ENCODE results near the gene NECTIN4. TPM values are rescaled to one million over a fixed set of nuclear protein-coding genes. Genes with fewer than 3 reads are reported as not detected.

Gene NECTIN4
- total and polyA plus RNA-seq, 10 of the 15 experiments (the other 5 are each of a cell fraction or from before 2014, with no cell fraction given): 2.8 to 8.7 (median 3.7) TPM

DNA sequence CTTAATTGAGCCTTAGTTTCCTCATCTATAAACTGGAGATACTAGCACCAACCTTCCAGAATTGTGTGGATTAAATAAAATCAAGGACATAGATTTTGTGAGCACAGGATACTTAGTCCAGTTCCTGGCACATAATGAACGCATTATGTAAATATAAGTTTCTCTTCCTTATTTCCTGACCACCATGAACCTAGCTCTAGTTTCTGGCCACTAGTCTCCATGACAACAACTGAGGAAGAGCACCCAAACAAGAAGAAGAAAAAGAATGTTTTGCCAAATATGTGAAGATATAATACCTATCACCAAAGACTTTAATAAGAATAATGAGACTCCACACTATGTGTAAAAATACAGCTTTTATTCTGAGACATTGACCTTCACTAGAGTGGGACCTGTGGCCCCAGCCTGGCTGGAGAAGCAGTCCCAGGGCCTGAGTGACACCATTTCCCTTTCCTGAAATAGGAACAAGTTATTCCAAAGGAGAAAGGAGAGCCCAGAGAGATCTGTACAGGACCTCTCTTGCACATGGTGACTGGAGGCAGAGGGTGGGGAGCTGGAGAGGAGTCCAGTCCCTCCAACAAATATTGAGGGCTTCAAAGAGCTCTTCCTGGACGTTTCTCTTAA lies 42.6 kb downstream of the NECTIN4 start:
- DNase-seq (ENCODE audit: low read depth, low spot score): peak; percentile 64
- no peak overlapping the region for H2AFZ ChIP-seq (ENCODE audit: control insufficient read depth, low read depth, low read length)
- 0% methylated on average over 2 of the region's 2 CpGs for WGBS (ENCODE audit: insufficient coverage, insufficient replicate concordance, low lambda C conversion rate, missing lambda C conversion rate)
- TF ChIP-seq GABPA (IDR thresholded peaks at IDR 0.05; ENCODE audit: low read depth) (no peak), ATF7 (IDR thresholded peaks at IDR 0.05; ENCODE audit: low read depth) (peak; percentile 55), CBFB (IDR thresholded peaks at IDR 0.05; ENCODE audit: low read depth) (no peak; the same call in 1 of the 2 replicates), NR2F1 (conservative IDR thresholded peaks at IDR 0.05) (no peak), RBBP5 (conservative IDR thresholded peaks at IDR 0.05) (no peak), STAT1 (conservative IDR thresholded peaks at IDR 0.05) (no peak), SMARCA5 (IDR thresholded peaks at IDR 0.05) (no peak), JUND (IDR thresholded peaks at IDR 0.05; ENCODE audit: low read depth, low read length) (no peak), NRF1 (conservative IDR thresholded peaks at IDR 0.05; ENCODE audit: low read depth, low read length) (no peak), RCOR1 (conservative IDR thresholded peaks at IDR 0.05; ENCODE audit: low read depth, low read length) (no peak), SIN3A (IDR thresholded peaks at IDR 0.05; ENCODE audit: low read depth, low read length) (0 out of 2 replicates have a peak, but pooled peaks have one; percentile 39), CBX3 (IDR thresholded peaks at IDR 0.05; ENCODE audit: borderline replicate concordance, low read depth) (no peak), SREBF1 (IDR thresholded peaks at IDR 0.05; ENCODE audit: low read length) (no peak), SPI1 (IDR thresholded peaks at IDR 0.05; ENCODE audit: borderline replicate concordance, insufficient read depth, low read depth, low read length) (peak; percentile 97), NR2C2 (IDR thresholded peaks at IDR 0.05; ENCODE audit: borderline replicate concordance, control insufficient read depth, insufficient read length, low read depth) (no peak), POLR2AphosphoS5 (IDR thresholded peaks at IDR 0.05; ENCODE audit: low read length) (no peak), HDAC2 (IDR thresholded peaks at IDR 0.05) (no peak), LARP7 (IDR thresholded peaks at IDR 0.05) (no peak), SRF (IDR thresholded peaks at IDR 0.05; ENCODE audit: low read depth in 2 of 2, low read length in 2 of 2) (no peak), NFXL1 (IDR thresholded peaks at IDR 0.05; ENCODE audit: borderline replicate concordance) (no peak), TAF1 (IDR thresholded peaks at IDR 0.05; ENCODE audit: borderline replicate concordance, low read depth, low read length) (no peak)
- TF ChIP-seq, protein P1, sequence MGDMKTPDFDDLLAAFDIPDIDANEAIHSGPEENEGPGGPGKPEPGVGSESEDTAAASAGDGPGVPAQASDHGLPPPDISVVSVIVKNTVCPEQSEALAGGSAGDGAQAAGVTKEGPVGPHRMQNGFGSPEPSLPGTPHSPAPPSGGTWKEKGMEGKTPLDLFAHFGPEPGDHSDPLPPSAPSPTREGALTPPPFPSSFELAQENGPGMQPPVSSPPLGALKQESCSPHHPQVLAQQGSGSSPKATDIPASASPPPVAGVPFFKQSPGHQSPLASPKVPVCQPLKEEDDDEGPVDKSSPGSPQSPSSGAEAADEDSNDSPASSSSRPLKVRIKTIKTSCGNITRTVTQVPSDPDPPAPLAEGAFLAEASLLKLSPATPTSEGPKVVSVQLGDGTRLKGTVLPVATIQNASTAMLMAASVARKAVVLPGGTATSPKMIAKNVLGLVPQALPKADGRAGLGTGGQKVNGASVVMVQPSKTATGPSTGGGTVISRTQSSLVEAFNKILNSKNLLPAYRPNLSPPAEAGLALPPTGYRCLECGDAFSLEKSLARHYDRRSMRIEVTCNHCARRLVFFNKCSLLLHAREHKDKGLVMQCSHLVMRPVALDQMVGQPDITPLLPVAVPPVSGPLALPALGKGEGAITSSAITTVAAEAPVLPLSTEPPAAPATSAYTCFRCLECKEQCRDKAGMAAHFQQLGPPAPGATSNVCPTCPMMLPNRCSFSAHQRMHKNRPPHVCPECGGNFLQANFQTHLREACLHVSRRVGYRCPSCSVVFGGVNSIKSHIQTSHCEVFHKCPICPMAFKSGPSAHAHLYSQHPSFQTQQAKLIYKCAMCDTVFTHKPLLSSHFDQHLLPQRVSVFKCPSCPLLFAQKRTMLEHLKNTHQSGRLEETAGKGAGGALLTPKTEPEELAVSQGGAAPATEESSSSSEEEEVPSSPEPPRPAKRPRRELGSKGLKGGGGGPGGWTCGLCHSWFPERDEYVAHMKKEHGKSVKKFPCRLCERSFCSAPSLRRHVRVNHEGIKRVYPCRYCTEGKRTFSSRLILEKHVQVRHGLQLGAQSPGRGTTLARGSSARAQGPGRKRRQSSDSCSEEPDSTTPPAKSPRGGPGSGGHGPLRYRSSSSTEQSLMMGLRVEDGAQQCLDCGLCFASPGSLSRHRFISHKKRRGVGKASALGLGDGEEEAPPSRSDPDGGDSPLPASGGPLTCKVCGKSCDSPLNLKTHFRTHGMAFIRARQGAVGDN (IDR thresholded peaks at IDR 0.05): no peak

More for the DNA sequence above, 42.6 kb downstream of the NECTIN4 start:
- RAD21 ChIA-PET (ENCODE audit: unreplicated experiment): interaction anchor here (0.6 to 4.8 kb wide), 18 partner anchors 8 to 280 kb away, joined by 3 to 107 read pairs (median 4); partner anchors contain the start of genes ARHGAP30, DEDD, F11R and ITLN2
- Histone ChIP-seq H3K27me3 (replicated peaks in 1 of 2; ENCODE audit: control insufficient read depth in 2 of 2, insufficient read depth in 2 of 2, low read length in 1 of 2) (no peaks in the 10 kb centered on the region), H3K79me2 (ENCODE audit: control insufficient read depth, insufficient read depth, low read length) (peaks cover 22% of the 10 kb centered on the region), H3K4me3 (peak overlapping the region; percentile 90), H3K4me2 (ENCODE audit: control insufficient read depth, insufficient read depth) (peak overlapping the region; percentile 91), H3K27ac (ENCODE audit: control insufficient read depth, insufficient read depth) (peak overlapping the region; percentile 100), H3K9me3 (replicated peaks; ENCODE audit: control insufficient read depth, insufficient read depth, low read length) (no peaks in the 10 kb centered on the region), H3K36me3 (ENCODE audit: control insufficient read depth in 2 of 2, insufficient read depth in 2 of 2, low read length in 1 of 2) (peaks cover 18 to 27% of the 10 kb centered on the region in 2 experiments), H4K20me1 (ENCODE audit: control insufficient read depth, insufficient read depth) (no peaks in the 10 kb centered on the region), H3K4me1 (ENCODE audit: control insufficient read depth, insufficient read depth, low read length) (peaks cover 15% of the 10 kb centered on the region), H3K9ac (ENCODE audit: control insufficient read depth, insufficient read depth, low read length) (peak overlapping the region; percentile 95)
- POLR2A ChIA-PET: interaction anchor here (0.5 to 5.2 kb wide), 18 partner anchors 9 to 335 kb away, joined by 3 to 139 read pairs (median 4); partner anchors contain the start of genes ARHGAP30, DEDD, F11R and KLHDC9
- BruUV-seq (replicated peaks): no TSS peak
- CTCF ChIA-PET: interaction anchor here (0.6 to 11.1 kb wide), 20 partner anchors 8 to 239 kb away, joined by 3 to 181 read pairs (median 6); partner anchors contain the start of genes ARHGAP30, F11R, KLHDC9 and PPOX
- FAIRE-seq: peak; percentile 75
- SMC1A ChIA-PET (ENCODE audit: uncharacterized antibody, unreplicated experiment): interaction anchor here (0.5 to 7.5 kb wide), 18 partner anchors 8 to 512 kb away, joined by 3 to 134 read pairs (median 6); partner anchors contain the start of genes ARHGAP30, DEDD, F11R and KLHDC9
- ATAC-seq: peak; percentile 69
- in situ Hi-C loops (cut with MboI): no loop called here
- intact Hi-C loops (cut with micrococcal nuclease; ENCODE audit: unreplicated experiment): loop anchor here (1.0 to 5.0 kb wide), 4 partner anchors 22 to 71 kb away; partner anchors contain the start of genes NIT1 and PFDN2

Data from GM12878 (cell line).